GM19240 (cell line): Measurements from ENCODE around the gene FGB.
"Not testable (repeated sequence)": the region's sequence is repeated elsewhere in the genome, so short reads cannot be mapped to it uniquely, and the experiment has no call there.

Experiments used
- DNase-seq: peaks from one replicate; pipeline ENCODE4 v3.0.0; 2011; ENCODE audit warnings: low spot score; ENCODE audit not compliant: insufficient read length

FGB gene

DNA sequence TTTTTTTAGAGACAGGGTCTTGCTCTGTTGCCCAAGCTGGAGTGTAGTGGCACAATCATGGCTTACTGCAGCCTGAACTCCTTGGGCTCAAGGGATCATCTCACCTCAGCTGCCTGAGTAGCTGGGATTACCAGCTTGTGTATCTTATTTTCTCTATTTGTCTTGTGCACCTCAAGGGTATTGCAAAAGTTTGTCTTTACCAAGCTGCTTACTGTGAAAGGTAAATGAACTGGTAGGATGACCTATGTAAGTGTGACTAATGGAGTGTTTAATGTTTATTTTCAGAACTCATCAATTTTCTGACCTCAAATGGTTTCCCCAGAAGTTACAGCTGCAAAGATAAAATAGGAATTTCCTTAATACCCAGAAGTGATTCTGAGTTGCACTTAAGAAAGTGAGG is 33.0 kb downstream of the FGB start:
- DNase-seq, result no peak

DNA sequence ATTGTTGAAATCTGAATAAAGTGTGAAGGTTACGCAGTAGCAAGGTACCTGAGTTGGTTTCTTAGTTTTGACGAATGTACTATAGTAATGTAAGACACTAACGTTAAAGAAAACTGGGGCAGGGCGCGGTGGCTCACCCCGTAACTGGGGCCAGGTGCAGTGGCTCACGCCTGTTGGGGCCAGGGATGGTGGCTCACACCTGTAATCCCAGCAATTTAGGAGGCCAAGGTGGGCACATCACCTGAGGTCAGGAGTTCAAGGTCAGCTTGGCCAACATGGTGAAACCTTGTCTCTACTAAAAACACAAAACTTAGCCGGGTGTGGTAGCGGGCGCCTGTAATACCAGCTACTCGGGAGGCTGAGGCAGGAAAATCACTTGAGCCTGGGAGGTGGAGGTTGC is 34.5 kb downstream of the FGB start:
- DNase-seq, result not testable (repeated sequence)

DNA sequence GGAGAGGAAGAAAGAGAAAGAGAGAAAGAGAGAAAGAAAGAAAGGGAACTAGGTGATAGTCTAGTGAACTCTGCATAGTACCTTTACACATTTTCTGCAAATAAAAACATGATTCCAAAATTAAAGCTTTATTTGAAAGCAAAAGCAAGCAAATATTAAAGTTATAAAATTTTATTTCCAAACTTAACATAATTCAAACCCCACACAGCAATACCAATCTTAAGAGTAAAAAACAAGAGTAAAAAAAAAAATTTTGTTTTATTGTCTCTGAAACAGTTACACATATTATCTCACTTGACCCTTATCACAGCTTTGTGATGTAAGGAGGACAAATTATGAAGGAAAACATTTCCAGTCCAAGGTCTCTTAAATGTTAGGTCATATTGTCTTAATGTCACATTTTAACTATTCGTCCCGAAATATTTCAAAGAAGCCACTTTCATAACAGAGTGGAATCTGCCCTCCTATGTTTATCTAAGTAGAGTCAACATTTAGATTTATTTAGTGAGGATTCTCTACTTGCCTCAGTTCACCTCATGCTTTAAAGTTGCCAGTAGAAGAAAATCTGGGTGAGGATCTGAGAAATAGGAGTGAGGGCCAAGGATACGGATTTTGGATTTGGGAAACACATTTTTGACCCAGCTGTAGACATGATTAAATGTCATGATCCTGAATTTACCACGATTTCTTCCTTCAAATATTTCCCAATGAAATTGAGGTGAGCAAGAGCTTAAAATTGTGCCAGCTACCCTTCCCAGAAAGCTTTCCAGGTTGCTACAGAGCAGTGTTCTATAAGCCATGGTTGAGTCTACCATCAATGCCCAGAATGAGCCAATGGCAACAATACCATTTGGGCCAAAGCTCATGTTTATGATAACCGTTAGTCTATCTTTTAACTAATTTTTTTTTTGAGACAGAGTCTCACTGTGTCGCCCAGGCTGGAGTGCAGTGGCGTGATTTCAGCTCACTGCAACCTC is 35.3 kb downstream of the FGB start:
- no peak for DNase-seq

DNA sequence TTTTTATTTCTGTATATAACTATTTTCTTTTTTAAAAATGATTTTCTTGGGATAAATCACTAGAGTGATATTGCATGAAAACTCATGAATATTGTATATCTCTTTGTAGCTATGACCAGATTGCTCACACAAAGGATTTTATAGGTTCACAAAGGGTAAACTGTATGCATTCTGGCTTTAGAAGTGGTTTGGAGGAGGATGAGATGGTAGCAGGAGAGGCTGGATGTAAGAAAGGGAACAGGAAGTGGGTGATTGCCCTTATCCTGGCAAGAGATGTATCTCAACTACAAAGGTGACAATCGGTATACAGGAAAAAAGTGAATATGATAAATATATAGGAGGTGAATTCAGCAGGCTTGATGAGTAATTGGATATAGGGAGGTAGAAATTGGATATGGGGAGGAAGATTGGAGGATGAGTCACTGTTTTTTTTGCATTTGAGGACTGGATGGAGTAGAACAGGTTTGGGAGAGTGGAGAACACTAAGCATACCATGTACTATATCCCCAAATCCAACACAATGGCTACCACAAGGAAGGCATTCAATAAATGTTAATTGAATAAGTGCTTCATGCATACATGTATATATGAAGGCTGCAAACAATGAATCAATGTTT is 39.7 kb downstream of the FGB start:
- no peak for DNase-seq

DNA sequence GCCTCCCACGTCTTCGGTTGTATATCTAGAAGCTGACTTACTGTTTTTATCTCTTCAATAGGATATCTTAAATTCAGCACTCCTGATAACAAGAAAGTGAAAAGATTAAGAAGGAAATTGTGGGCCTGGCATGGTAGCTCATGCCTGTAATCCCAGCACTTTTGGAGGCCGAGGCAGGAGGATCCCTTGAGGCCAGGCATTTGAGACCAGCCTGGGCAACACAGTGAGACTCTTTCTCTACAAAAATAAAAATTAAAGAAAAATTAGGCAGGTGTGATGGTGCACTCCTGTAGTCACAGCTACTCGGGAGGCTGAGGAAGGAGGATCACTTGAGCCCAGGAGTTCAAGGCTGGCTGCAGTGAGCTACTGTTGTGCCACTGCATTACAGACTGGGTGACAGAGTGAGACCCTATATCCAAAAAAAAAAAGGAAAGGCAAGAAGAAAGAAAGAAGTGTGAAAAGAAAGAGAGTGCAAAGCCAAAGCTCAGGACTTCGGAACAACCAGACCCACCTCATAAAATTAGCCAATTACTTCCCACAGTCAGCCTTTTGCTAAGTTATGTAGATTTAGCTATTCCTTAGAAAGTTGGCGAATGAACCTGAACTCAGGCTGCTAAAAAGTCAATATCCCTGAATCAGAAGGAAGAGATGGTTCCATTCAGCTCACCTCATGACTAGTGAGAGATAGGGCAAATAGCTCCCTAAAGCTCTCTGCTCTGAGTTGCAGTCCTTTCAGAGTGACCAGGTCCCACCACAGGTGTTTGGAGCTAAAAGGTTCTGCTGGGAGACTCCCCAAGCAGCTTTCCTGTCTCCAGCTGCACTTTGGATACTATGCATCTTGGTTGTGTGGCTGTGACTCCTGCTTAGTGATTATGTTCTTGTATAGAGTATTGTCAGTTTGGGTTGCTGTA is 40.5 kb downstream of the FGB start:
- DNase-seq, result no peak

DNA sequence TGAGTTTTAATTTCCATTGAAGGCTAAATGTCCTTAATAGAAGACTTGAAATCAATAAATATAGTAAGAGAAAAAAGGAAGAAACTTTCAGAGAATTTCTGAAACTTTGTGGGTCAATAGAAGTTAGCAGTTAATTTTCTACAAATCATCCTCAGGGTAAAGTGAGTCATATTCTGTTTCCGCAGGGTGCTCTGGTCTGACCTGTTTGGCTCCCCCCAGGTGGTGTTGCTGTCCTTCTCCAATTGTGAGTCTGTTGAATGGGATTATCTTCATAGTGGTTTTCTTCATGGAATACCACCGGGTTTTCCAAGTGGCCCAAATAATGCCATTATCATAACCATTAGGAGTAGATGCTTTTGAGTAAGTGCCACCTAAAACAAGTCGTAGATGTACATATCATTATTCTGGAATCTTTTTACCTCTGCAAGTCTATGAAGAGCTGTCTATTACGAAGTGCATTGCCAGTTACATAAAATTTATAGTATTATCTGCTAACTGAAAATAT is 41.9 kb downstream of the FGB start:
- DNase-seq, result no peak

DNA sequence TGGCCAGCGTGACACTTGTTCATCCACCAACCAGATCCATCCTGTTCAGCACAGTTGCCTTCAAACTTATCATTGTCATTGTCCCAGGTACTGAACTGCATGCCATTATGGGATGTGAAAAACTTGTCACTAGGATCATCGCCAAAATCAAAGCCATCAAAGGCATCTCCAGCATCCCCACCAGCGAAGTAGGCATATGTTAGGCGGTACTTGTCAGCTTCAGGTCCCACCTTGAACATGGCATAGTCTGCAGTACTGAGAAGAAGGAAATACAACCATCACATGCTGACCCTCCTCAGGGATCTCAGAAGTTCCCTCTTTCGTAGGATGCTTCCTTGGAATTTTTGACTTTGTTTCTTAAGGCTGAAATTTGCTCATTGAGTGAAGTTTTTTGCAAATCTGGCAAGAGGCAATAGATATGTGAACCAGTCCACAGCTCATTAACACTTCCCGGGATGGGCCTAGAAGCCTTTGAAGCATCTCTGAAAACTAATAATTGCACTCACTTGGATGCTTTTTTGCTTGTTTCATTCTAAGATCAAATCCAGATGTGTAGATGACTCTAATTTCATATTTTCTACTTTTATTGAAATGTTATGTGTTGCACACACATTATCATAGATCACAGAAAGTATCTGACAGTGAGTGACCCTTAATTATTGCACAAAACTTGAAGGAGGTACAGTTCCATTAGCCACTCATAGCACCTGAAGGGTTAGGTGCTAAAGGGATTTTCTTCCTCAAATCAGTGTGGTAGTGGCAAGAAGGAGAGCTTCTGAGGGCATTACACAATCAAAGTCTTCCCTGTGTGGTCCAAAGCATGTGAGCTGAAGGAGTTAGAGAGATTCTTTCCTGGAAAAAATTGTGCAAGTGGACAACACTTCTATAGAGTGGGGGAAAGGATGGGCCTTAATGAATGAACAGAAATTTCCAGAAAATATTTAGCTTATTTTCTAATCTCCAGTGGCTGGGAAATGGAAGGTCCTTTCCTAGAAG is 44.2 kb downstream of the FGB start:
- DNase-seq, result no peak

DNA sequence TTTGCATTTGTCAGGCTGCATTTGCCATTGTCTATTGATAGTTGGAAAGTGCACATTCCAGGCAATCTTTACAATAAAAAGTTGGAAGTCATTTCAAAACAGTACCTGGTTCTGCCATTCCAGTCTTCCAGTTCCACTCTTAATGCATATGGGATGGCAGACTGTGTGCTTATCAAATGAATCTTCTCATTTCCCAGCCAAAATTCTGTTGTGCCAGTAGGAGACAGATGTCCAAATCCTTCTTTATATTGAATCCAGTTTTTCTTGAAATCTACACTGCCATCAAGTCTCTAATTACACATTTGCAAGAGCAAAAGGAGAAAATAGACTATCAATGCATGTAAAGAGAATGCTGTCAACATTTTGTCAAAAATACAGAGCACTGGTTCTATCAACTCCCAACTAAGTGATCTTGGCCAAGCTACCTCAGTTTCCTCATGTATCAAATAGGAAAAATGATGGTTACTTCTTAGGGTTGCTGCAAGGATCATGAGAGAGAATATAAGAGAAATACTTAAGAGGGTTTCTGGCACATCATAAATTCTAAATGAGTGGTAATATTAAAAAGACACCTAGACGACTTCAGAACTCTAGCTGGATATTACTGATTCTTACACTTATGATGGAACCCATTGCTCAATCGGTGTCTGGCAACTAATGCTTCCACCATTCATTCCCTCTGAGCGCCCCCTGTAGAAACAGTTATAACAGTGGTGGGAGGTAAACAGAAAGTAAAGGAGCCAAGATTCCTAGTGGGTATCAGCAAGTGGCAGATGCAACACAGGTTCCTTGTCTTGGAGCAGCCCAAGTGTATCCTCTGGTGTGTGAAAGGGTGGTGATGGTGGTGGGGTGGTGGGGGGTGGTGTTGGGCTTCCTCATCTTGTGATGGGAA is 45.8 kb downstream of the FGB start:
- no peak for DNase-seq

DNA sequence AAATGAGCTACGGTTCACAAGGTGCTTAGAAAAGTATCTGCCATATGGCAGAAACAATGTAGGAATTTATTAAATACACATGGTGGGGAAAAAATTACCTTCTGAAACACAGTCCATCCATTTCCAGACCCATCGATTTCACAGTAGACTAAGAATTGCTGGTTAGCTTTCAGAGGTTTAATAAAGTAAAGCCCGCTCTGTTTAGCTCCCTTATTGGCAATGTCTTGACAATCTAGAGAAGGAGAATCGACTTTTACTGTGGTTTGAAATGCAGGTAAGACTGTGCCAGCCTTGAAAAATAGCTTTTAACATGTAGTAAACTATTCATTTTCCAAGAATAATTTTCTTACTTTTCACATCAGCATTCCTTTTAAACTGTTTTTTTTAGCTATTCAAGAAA is 46.7 kb downstream of the FGB start:
- no peak for DNase-seq

DNA sequence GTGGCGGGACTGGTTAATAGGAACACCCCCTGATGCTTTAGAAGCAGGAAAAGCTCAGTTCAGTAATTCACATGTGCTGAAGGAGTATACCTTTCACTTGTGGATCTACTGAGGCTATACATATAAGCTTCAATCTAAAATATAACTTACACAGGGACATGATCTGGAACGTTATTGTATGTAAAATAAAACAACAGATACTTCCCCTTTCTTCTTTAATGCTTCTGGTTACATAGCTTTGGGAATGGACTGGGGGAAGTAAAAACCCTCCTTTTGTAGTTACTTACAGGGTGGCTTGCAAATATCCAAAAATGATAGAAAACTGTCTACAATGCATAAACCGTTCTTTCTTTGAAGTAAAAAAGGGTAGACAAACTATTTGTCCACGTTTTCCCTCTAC is 47.8 kb downstream of the FGB start:
- no peak for DNase-seq

DNA sequence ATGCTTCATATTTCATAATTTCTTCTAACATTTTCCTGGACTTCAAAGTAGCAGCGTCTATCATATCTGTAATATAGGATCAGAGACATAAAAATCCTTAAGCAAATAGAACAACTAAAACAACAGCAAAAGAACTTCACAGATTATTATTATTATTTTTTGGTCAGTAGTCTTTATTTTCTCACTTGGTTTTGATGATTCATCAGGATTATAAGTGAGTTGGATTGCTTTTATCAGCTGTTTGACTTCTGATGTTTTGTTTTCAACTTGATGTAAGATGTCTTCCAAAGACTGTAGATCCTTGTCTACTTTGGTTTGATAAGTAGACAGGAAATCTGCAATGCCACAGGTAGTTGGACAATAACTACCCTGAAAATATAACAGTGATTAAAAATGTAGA is 49.0 kb downstream of the FGB start:
- DNase-seq, result no peak

DNA sequence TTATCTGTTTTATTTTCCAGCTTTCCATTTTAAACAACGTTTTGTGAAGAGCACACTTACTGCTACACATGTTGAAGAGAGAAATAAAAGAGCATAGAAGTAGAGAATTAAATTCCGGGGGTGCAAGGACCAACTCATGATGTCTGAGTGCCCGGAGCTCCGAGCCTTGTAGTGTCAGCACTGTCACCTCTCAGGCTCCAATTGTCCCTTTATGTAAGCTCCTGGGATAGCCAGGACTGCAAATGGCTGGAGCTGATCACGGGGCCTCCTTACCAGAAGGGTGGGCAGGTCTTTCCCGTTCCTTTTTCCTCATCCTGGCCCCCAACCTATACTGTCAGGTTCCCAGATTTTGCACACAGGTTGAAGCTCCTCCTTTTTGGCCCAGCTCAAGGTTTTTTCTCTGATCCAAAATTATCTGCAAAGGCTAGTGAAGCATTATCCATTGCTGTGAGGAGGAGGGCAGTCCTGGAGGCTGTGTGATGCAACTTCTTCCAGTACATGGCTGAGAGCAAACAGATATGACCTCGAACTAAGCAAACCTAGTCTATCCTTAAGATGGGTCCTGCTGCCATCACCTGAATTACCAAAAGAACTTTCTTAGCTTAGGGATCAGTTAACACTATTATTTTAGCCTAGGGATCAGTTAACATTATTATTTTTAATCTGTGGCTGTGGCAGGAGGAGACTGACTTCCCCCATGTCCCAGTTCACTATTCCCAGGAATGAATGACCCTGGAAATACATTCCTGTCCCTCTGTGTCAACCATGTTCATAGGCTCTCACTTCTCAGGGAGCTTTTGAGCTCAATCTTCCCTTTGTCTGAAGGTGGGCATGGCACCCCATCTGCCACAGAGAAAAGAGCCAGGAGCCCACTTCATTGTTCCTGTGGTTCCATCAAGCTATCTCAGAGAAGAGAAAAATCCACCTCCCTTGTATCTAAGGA is 49.9 kb downstream of the FGB start, which contains the start of gene FGG:
TSS of gene FGG (minus strand) at position 185 of the 943 bp plus-strand sequence. CDS start at position 138, 47 bp downstream.
- no peak for DNase-seq

DNA sequence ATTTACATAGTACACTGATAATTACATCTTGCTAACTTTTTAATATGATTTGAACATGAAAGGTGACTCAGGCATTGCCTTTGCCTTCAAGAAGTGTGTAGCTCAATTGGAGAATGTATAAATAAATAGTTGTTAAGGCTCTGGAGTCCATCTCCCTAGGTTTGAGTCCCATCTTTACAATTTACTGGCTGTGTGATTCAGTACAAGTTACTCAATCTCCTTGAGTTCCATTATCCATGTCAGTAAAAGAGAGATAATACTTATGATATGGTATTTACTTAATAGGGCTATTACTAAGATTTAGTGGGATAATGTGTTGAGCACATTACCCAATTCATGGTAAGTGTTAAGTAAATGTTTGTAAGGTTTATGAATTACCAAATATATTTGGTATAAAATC is 51.5 kb downstream of the FGB start:
- no peak for DNase-seq

DNA sequence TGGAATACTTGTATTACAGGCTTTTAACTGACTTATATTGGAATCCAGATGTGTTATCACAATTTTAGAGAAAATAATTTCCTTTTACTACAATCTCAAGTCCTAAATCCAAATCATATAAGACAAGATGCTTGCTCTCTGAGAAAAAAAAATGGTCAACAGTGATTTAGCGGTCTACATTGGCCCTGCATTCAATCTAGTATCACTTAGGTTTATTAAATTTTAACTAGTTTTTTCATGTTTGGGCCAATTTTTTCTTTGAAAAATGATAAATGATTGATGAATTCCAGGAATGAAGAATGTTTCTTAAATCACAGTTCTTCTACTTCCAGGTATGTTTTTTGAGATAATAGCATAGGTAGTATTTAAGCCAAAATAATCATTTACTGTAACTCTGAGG is 52.4 kb downstream of the FGB start:
- DNase-seq, result no peak

DNA sequence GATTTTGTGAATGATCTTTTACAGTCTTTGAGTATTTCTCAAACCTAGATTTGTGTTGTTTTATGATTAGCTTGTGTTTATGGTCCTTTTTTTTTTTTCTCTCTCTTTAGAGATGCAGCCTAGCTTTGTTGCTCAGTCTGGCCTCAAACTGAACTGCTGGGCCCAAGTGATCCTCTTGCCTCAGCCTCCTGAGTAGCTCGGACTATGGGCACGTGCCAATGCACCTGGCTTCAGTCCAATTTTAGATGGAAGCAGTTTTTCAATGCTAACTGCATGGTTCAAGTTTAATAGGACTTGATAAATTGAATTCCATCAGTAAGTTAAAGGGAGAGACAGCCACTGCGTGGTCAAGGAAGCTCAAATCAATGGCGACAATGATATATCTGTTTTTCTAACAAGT is 53.5 kb downstream of the FGB start:
- DNase-seq, result no peak

DNA sequence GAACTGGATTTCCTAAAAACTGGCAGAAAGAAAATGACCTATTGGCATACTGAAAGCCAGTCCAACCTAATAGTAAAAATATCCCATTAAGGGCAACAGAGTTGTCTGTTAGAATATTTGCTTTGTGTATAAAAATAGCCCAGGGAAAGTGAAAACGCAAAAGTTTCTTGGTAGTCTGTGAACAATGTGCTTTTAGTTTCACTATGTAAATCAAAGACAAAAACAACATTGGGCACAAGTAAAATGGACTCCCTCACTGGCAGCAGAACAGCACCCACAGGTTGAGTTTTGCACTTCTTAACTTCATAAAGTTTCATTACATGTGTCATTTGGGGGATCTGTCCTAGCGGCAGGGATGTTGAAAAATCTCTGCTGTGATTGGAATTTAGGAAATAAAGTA is 53.9 kb downstream of the FGB start:
- DNase-seq, result peak; percentile 19

DNA sequence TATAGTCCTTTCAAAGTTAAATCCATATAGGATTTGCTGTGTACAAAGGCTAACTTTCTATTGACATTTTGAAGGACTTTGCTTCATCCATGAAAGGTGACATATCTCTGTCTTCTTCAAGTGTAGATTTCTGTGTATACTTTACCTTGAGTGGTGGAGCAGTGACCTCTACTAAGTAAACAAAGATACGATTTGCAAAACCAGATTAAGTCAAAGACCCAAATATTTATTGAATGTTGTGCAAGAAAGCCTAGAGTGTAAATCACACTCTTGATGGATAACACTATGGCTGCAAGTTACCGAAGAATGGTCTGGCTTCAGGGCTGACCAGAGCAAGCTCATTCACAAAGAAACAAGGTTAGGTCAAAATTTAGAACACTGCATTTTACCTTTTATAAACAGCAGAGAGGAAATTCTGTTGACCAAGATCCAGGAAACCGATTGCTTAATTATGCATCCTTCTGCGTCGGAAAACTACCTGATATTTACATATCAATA is 55.1 kb downstream of the FGB start:
- DNase-seq, result no peak
